GM23338 (cell line): ENCODE data around the gene XPNPEP1. TPM values are rescaled to one million over a fixed set of nuclear protein-coding genes. Genes with fewer than 3 reads are reported as not detected.

Source experiments
- ATAC-seq: fragments of 200-7000 bp; cut with Tn5 transposase; 3 replicates; pipeline ENCODE4 v1.9.1; 2020
- DNase-seq: peaks from one replicate; pipeline ENCODE4 v3.0.0-alpha.2; 2015; ENCODE audit warnings: low spot score
- H2AFZ ChIP-seq: fragments of 200-600 bp; sonication (generic); 2 replicates; pipeline ENCODE4 v1.8.0; 2016; ENCODE audit warnings: antibody characterized with exemption, mild to moderate bottlenecking, moderate library complexity
- H3F3A ChIP-seq: fragments of 200-600 bp; sonication (generic); replicated peaks from 2 replicates; pipeline ENCODE4 v1.8.0; 2017; ENCODE audit warnings: antibody characterized with exemption, mixed run types, low read depth
- H3K27ac ChIP-seq: fragments of 200-600 bp; sonication (generic); 2 replicates; pipeline ENCODE4 v1.6.1; 2016; ENCODE audit warnings: low read depth
- H3K27me3 ChIP-seq: fragments of 200-600 bp; sonication (generic); 2 replicates; pipeline ENCODE4 v1.8.0; 2016; ENCODE audit warnings: mild to moderate bottlenecking, mixed run types, moderate library complexity; ENCODE audit not compliant: insufficient read depth
- H3K36me3 ChIP-seq: fragments of 200-600 bp; sonication (generic); 2 replicates; pipeline ENCODE4 v1.8.0; 2016; ENCODE audit warnings: mild to moderate bottlenecking; ENCODE audit not compliant: insufficient read depth
- H3K4me1 ChIP-seq: fragments of 200-600 bp; sonication (generic); 2 replicates; pipeline ENCODE4 v1.8.0; 2016; ENCODE audit warnings: mild to moderate bottlenecking, moderate library complexity; ENCODE audit not compliant: insufficient read depth
- H3K4me2 ChIP-seq: fragments of 200-600 bp; sonication (generic); 2 replicates; pipeline ENCODE4 v1.7.1; 2017; ENCODE audit warnings: mixed run types
- H3K4me3 ChIP-seq: fragments of 200-600 bp; sonication (generic); 2 replicates; pipeline ENCODE4 v1.6.1; 2016; ENCODE audit warnings: mixed run types
- H3K79me2 ChIP-seq: fragments of 200-600 bp; sonication (generic); replicated peaks from 2 replicates; pipeline ENCODE4 v1.8.0; 2017; ENCODE audit warnings: mild to moderate bottlenecking; ENCODE audit not compliant: insufficient read depth
- H3K9me2 ChIP-seq: fragments of 200-600 bp; sonication (generic); 2 replicates; pipeline ENCODE4 v1.8.0; 2017; ENCODE audit not compliant: insufficient read depth
- H4K20me1 ChIP-seq: fragments of 200-600 bp; sonication (generic); replicated peaks from 2 replicates; pipeline ENCODE4 v1.8.0; 2017; ENCODE audit warnings: mild to moderate bottlenecking; ENCODE audit not compliant: insufficient read depth
- H3K27ac Mint-ChIP-seq: 2 replicates; pipeline ENCODE4 v1.8.0; 2020; ENCODE audit warnings: inconsistent platforms, mild to moderate bottlenecking, moderate library complexity, mixed read lengths
- H3K27me3 Mint-ChIP-seq: 3 replicates; pipeline ENCODE4 v1.8.0; 2022; ENCODE audit warnings: low read depth, mild to moderate bottlenecking, moderate library complexity, mixed read lengths, inconsistent platforms; ENCODE audit not compliant: insufficient read depth, poor library complexity
- H3K36me3 Mint-ChIP-seq: 3 replicates; pipeline ENCODE4 v1.8.0; 2021; ENCODE audit warnings: low read depth, mild to moderate bottlenecking, inconsistent platforms, moderate library complexity, mixed read lengths
- H3K4me1 Mint-ChIP-seq: 3 replicates; pipeline ENCODE4 v1.8.0; 2020; ENCODE audit warnings: mild to moderate bottlenecking, inconsistent platforms, mixed read lengths
- H3K4me3 Mint-ChIP-seq: 3 replicates; pipeline ENCODE4 v1.8.0; 2021; ENCODE audit warnings: moderate library complexity, mild to moderate bottlenecking, inconsistent platforms, mixed read lengths
- H3K9me3 Mint-ChIP-seq: 3 replicates; pipeline ENCODE4 v1.8.0; 2020; ENCODE audit warnings: moderate library complexity, mild to moderate bottlenecking, inconsistent platforms, mixed read lengths
- CREB1 ChIP-seq: fragments of 250-450 bp; sonication (Bioruptor Pico); IDR thresholded peaks from 2 replicates; pipeline ENCODE4 v1.5.0; 2020; ENCODE audit warnings: low read depth, mild to moderate bottlenecking, moderate library complexity
- CTCF ChIP-seq, 2 experiments: fragments of 200-600 bp in 1 of 2; sonication (generic) in 1 of 2; conservative IDR thresholded peaks; 2 replicates each; pipeline versions ENCODE4 v1.5.1 to v1.6.1; 2016 to 2017; ENCODE audit warnings: antibody characterized with exemption in 2 of 2, low read depth in 2 of 2, mild to moderate bottlenecking in 2 of 2, moderate library complexity in 1 of 2
- EZH2 ChIP-seq: fragments of 200-600 bp; sonication (generic); IDR thresholded peaks from one replicate; pipeline ENCODE4 v1.8.0; 2017; ENCODE audit warnings: antibody characterized with exemption, mild to moderate bottlenecking, low read depth; ENCODE audit not compliant: unreplicated experiment
- EZH2phosphoT487 ChIP-seq: fragments of 200-600 bp; sonication (generic); IDR thresholded peaks from one replicate; pipeline ENCODE4 v1.8.1; 2018; ENCODE audit warnings: antibody characterized with exemption; ENCODE audit not compliant: unreplicated experiment
- NANOG ChIP-seq: IDR thresholded peaks from 2 replicates; pipeline ENCODE4 v1.6.1; 2016; ENCODE audit warnings: antibody characterized with exemption, borderline replicate concordance
- POLR2AphosphoS5 ChIP-seq: IDR thresholded peaks from 2 replicates; pipeline ENCODE4 v1.6.1; 2016; ENCODE audit warnings: antibody characterized with exemption, low read depth
- ZNF114 ChIP-seq: fragments of 250-450 bp; sonication (Bioruptor Pico); IDR thresholded peaks from 2 replicates; pipeline ENCODE4 v1.5.0; 2020; ENCODE audit warnings: mild to moderate bottlenecking, moderate library complexity
- ZNF331 ChIP-seq: fragments of 250-450 bp; sonication (Bioruptor Pico); IDR thresholded peaks from 2 replicates; pipeline ENCODE4 v1.5.0; 2020; ENCODE audit warnings: low read depth, mild to moderate bottlenecking, moderate library complexity
- polyA plus RNA-seq: library from polyadenylated mRNA; unstranded; fragments of >200 nt; fragmentation: Nextera tagmentation; extraction: Ambion mirVana; gene quantifications from 2 replicates; pipeline ENCODE4 v1.2.1, GENCODE V29; 2016
- total RNA-seq: library from RNA; depleted of rRNA; stranded (reverse); fragments of >200 nt; shearing (Covaris generic); gene quantifications from 2 replicates; pipeline ENCODE4 v1.2.3, GENCODE V29; 2014
- TF ChIP-seq, protein P1 (sequence below): fragments of 250-450 bp; sonication (Bioruptor Pico); IDR thresholded peaks from 2 replicates; pipeline ENCODE4 v1.5.0; 2020; ENCODE audit warnings: mild to moderate bottlenecking, moderate library complexity

The XPNPEP1 gene
- total and polyA plus RNA-seq, 2 experiments from 2014 or later = 17.5 to 55.8 TPM

GRCh38 chr10:109859221-109859620, 64.1 kb downstream of the XPNPEP1 start:
- peaks cover 17% of the 10 kb centered on the region for H3K4me1 Mint-ChIP-seq

More at GRCh38 chr10:109859221-109859620, 64.1 kb downstream of the XPNPEP1 start:
- no peaks in the 10 kb centered on the region for H3F3A ChIP-seq
- H3K27ac Mint-ChIP-seq = no peak overlapping the region
- H3K36me3 ChIP-seq = 0 out of 2 replicates have a peak, but pooled peaks cover 1% of the 10 kb centered on the region
- no peak overlapping the region for H3K4me3 ChIP-seq
- no peak overlapping the region for H3K27ac ChIP-seq
- H2AFZ ChIP-seq = no peak overlapping the region
- no peaks in the 10 kb centered on the region for H3K79me2 ChIP-seq
- H3K4me3 Mint-ChIP-seq = no peak overlapping the region
- H4K20me1 ChIP-seq = no peaks in the 10 kb centered on the region
- ATAC-seq (no peak), DNase-seq (no peak)
- no peak overlapping the region for H3K4me2 ChIP-seq
- H3K9me2 ChIP-seq = no peaks in the 10 kb centered on the region
- peaks cover 10% of the 10 kb centered on the region; the same call in 1 of the 2 replicates for H3K4me1 ChIP-seq
- TF ChIP-seq NANOG = no peak
- no peak for TF ChIP-seq CREB1
- no peak for TF ChIP-seq POLR2AphosphoS5
- TF ChIP-seq ZNF114 (CRISPR knock-in tag) = no peak
- no peak for TF ChIP-seq CTCF (conservative IDR thresholded peaks at IDR 0.05; ENCODE audit: low read depth in 2 of 2)
- no peak for TF ChIP-seq ZNF331 (CRISPR knock-in tag)
- no peak for TF ChIP-seq EZH2
- TF ChIP-seq, protein P1, sequence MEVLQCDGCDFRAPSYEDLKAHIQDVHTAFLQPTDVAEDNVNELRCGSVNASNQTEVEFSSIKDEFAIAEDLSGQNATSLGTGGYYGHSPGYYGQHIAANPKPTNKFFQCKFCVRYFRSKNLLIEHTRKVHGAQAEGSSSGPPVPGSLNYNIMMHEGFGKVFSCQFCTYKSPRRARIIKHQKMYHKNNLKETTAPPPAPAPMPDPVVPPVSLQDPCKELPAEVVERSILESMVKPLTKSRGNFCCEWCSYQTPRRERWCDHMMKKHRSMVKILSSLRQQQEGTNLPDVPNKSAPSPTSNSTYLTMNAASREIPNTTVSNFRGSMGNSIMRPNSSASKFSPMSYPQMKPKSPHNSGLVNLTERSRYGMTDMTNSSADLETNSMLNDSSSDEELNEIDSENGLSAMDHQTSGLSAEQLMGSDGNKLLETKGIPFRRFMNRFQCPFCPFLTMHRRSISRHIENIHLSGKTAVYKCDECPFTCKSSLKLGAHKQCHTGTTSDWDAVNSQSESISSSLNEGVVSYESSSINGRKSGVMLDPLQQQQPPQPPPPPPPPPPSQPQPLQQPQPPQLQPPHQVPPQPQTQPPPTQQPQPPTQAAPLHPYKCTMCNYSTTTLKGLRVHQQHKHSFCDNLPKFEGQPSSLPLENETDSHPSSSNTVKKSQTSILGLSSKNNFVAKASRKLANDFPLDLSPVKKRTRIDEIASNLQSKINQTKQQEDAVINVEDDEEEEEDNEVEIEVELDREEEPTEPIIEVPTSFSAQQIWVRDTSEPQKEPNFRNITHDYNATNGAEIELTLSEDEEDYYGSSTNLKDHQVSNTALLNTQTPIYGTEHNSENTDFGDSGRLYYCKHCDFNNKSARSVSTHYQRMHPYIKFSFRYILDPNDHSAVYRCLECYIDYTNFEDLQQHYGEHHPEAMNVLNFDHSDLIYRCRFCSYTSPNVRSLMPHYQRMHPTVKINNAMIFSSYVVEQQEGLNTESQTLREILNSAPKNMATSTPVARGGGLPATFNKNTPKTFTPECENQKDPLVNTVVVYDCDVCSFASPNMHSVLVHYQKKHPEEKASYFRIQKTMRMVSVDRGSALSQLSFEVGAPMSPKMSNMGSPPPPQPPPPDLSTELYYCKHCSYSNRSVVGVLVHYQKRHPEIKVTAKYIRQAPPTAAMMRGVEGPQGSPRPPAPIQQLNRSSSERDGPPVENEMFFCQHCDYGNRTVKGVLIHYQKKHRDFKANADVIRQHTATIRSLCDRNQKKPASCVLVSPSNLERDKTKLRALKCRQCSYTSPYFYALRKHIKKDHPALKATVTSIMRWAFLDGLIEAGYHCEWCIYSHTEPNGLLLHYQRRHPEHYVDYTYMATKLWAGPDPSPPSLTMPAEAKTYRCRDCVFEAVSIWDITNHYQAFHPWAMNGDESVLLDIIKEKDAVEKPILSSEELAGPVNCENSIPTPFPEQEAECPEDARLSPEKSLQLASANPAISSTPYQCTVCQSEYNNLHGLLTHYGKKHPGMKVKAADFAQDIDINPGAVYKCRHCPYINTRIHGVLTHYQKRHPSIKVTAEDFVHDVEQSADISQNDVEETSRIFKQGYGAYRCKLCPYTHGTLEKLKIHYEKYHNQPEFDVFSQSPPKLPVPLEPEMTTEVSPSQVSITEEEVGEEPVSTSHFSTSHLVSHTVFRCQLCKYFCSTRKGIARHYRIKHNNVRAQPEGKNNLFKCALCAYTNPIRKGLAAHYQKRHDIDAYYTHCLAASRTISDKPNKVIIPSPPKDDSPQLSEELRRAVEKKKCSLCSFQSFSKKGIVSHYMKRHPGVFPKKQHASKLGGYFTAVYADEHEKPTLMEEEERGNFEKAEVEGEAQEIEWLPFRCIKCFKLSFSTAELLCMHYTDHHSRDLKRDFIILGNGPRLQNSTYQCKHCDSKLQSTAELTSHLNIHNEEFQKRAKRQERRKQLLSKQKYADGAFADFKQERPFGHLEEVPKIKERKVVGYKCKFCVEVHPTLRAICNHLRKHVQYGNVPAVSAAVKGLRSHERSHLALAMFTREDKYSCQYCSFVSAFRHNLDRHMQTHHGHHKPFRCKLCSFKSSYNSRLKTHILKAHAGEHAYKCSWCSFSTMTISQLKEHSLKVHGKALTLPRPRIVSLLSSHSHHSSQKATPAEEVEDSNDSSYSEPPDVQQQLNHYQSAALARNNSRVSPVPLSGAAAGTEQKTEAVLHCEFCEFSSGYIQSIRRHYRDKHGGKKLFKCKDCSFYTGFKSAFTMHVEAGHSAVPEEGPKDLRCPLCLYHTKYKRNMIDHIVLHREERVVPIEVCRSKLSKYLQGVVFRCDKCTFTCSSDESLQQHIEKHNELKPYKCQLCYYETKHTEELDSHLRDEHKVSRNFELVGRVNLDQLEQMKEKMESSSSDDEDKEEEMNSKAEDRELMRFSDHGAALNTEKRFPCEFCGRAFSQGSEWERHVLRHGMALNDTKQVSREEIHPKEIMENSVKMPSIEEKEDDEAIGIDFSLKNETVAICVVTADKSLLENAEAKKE = no peak
- TF ChIP-seq EZH2phosphoT487 = no peak
- H3K9me3 Mint-ChIP-seq = no peaks in the 10 kb centered on the region
- peaks cover 14% of the 10 kb centered on the region for H3K36me3 Mint-ChIP-seq
- H3K27me3 Mint-ChIP-seq = peaks cover 1% of the 10 kb centered on the region
- H3K27me3 ChIP-seq = no peaks in the 10 kb centered on the region
